A549 (cell line): Measurements from ENCODE around the gene GALNTL6.

Experiments used
- CHD2 ChIP-seq: fragments of 150-350 bp; IDR thresholded peaks from 2 replicates; pipeline ENCODE4 v1.6.1; 2014; ENCODE audit warnings: low read length; ENCODE audit not compliant: partially characterized antibody
- CTCF ChIP-seq: fragments of >200 bp; sonication (Bioruptor Twin); formaldehyde crosslinking; IDR thresholded peaks from 3 replicates; pipeline ENCODE4 v1.5.1; 2016
- EP300 ChIP-seq, 2 experiments: fragments of >200 bp; sonication (Bioruptor Twin); formaldehyde crosslinking; IDR thresholded peaks; 2 replicates in 1 of 2; 3 replicates in 1 of 2; pipeline ENCODE4 v1.6.1; 2016 to 2017
- USF2 ChIP-seq: fragments of 450-650 bp; IDR thresholded peaks from 2 replicates; pipeline ENCODE4 v1.6.1; 2014; ENCODE audit warnings: antibody characterized with exemption

- no peak for TF ChIP-seq CHD2
- TF ChIP-seq EP300 (IDR thresholded peaks at IDR 0.05), result no peak
- TF ChIP-seq CTCF, result no peak
- TF ChIP-seq USF2, result no peak
These were observed 835.3 kb downstream of the GALNTL6 start for GRCh38 chr4:172648471-172648870.
